K562 (cell line): ENCODE measurements around the gene LZTFL1. TPM values are rescaled to one million over a fixed set of nuclear protein-coding genes. Genes with fewer than 3 reads are reported as not detected.

Source experiments
- CCAR2 ChIP-seq: fragments of 200-400 bp; formaldehyde crosslinking; IDR thresholded peaks from 2 replicates; pipeline ENCODE4 v1.6.1; 2017; ENCODE audit warnings: mild to moderate bottlenecking, low read depth, low read length
- DIDO1 ChIP-seq: fragments of 450-650 bp; IDR thresholded peaks from 2 replicates; pipeline ENCODE4 v1.6.1; 2016; ENCODE audit warnings: low read depth, missing biosample characterization, missing genetic modification characterization
- FOXA1 ChIP-seq: fragments of 450-650 bp; IDR thresholded peaks from 2 replicates; pipeline ENCODE4 v1.6.1; 2016; ENCODE audit warnings: mild to moderate bottlenecking, borderline replicate concordance
- GTF2A2 ChIP-seq: IDR thresholded peaks from 2 replicates; pipeline ENCODE4 v1.6.1; 2016; ENCODE audit warnings: mild to moderate bottlenecking, missing genetic modification characterization, missing compliant biosample characterization
- HCFC1 ChIP-seq: IDR thresholded peaks from 2 replicates; pipeline ENCODE4 v1.6.1; 2012; ENCODE audit warnings: low read depth, low read length, improper control_type of control experiment
- HMGN3 ChIP-seq: IDR thresholded peaks from 2 replicates; pipeline ENCODE4 v1.6.1; 2011; ENCODE audit warnings: borderline replicate concordance, low read depth, mild to moderate bottlenecking, mixed read lengths, low read length; ENCODE audit not compliant: insufficient read length; ENCODE audit errors: extremely low read depth
- HNRNPUL1 ChIP-seq: fragments of 200-400 bp; formaldehyde crosslinking; IDR thresholded peaks from 2 replicates; pipeline ENCODE4 v1.6.1; 2017; ENCODE audit warnings: low read length
- JUND ChIP-seq, 2 experiments: IDR thresholded peaks; 2 replicates in 1 of 2; 3 replicates in 1 of 2; pipeline ENCODE4 v1.6.1; 2011; ENCODE audit warnings: borderline replicate concordance in 2 of 2, low read depth in 2 of 2, low read length in 2 of 2, improper control_type of control experiment in 1 of 2, missing biosample characterization in 1 of 2, missing genetic modification characterization in 1 of 2, missing genetic modification reagents in 1 of 2
- KLF6 ChIP-seq: fragments of 250-450 bp; sonication (Bioruptor Pico); IDR thresholded peaks from 2 replicates; pipeline ENCODE4 v1.4.0; 2020; ENCODE audit warnings: mild to moderate bottlenecking, moderate library complexity, borderline replicate concordance
- MCM5 ChIP-seq: fragments of 450-650 bp; IDR thresholded peaks from 2 replicates; pipeline ENCODE4 v1.6.1; 2016; ENCODE audit warnings: low read depth
- MEIS2 ChIP-seq: fragments of 450-650 bp; IDR thresholded peaks from 2 replicates; pipeline ENCODE4 v1.6.1; 2014; ENCODE audit warnings: mild to moderate bottlenecking; ENCODE audit not compliant: partially characterized antibody
- MTA3 ChIP-seq: fragments of 450-650 bp; formaldehyde crosslinking; IDR thresholded peaks from 2 replicates; pipeline ENCODE4 v1.6.1; 2017; ENCODE audit warnings: mild to moderate bottlenecking, borderline replicate concordance
- NCOA1 ChIP-seq: fragments of 450-650 bp; IDR thresholded peaks from 2 replicates; pipeline ENCODE4 v1.6.1; 2016; ENCODE audit warnings: low read depth
- NR2F6 ChIP-seq: fragments of 450-650 bp; formaldehyde crosslinking; IDR thresholded peaks from 2 replicates; pipeline ENCODE4 v1.4.0; 2020; ENCODE audit warnings: mild to moderate bottlenecking
- U2AF2 ChIP-seq: fragments of 200-400 bp; formaldehyde crosslinking; optimal IDR thresholded peaks from 2 replicates; pipeline ENCODE3; 2017; ENCODE audit warnings: low read depth, mild to moderate bottlenecking, low read length
- XRCC3 ChIP-seq: fragments of 450-650 bp; IDR thresholded peaks from 2 replicates; pipeline ENCODE4 v1.6.1; 2017; ENCODE audit warnings: mild to moderate bottlenecking, moderate library complexity
- YY1 ChIP-seq, 3 experiments: IDR thresholded peaks; 2 replicates each; pipeline ENCODE4 v1.6.1; 2011; ENCODE audit warnings: low read length in 2 of 3, mild to moderate bottlenecking in 2 of 3, moderate library complexity in 2 of 3, borderline replicate concordance in 1 of 3, control low read depth in 1 of 3, low read depth in 1 of 3; ENCODE audit not compliant: insufficient read depth in 3 of 3, insufficient replicate concordance in 2 of 3, control insufficient read depth in 1 of 3, insufficient read length in 1 of 3; ENCODE audit errors: extremely low read depth in 1 of 3
- ZKSCAN8 ChIP-seq: fragments of 200-800 bp; sonication (Bioruptor generic); IDR thresholded peaks from 2 replicates; pipeline ENCODE4 v1.6.1; 2016; ENCODE audit warnings: missing genetic modification characterization, missing compliant biosample characterization
- ZNF507 ChIP-seq: conservative IDR thresholded peaks from 2 replicates; pipeline ENCODE4 v1.6.1; 2017; ENCODE audit warnings: missing genetic modification characterization, missing compliant biosample characterization
- polyA plus RNA-seq, 8 experiments: library from polyadenylated mRNA; depleted of rRNA in 4 of 8; stranded (reverse) in 5 of 8; unstranded in 3 of 8; fragments of >200 nt; fragmentation: Nextera tagmentation in 2 of 8; fragmentation: Illumina TruSeq in 1 of 8; extraction: Ambion mirVana in 2 of 8; extraction: Trizol in 1 of 8; gene quantifications; 2 replicates each; pipeline versions ENCODE4 v1.2.1 to v1.2.3, GENCODE V29; 2011 to 2014; ENCODE audit warnings: inconsistent platforms in 1 of 8, missing spikeins in 1 of 8
- total RNA-seq, 7 experiments: library from RNA; depleted of rRNA in 6 of 7; stranded (reverse); fragments of >200 nt in 6 of 7; fragmentation: Illumina TruSeq in 2 of 7; extraction: Trizol in 2 of 7; gene quantifications; 2 replicates each; pipeline versions ENCODE4 v1.2.1 to v1.2.3, GENCODE V29; 2011 to 2021; ENCODE audit warnings: low replicate concordance in 1 of 7
- TF ChIP-seq, protein P1 (sequence below): fragments of 250-450 bp; sonication (Bioruptor Pico); IDR thresholded peaks from 2 replicates; pipeline ENCODE4 v1.5.0; 2021
- TF ChIP-seq, protein P2 (sequence below): fragments of 250-450 bp; sonication (Bioruptor Pico); IDR thresholded peaks from 2 replicates; pipeline ENCODE4 v1.5.0; 2021; ENCODE audit warnings: mild to moderate bottlenecking, moderate library complexity
- TF ChIP-seq, protein P3 (sequence below), 2 experiments: fragments of 450-650 bp in 1 of 2; sonication (generic) in 1 of 2; formaldehyde crosslinking in 1 of 2; IDR thresholded peaks in 1 of 2; conservative IDR thresholded peaks in 1 of 2; 2 replicates each; pipeline versions ENCODE4 v1.6.1 to v1.8.1; 2016 to 2023; ENCODE audit warnings: mild to moderate bottlenecking in 2 of 2, moderate library complexity in 2 of 2, inconsistent platforms in 1 of 2, missing genetic modification reagents in 1 of 2

The LZTFL1 gene
- total and polyA plus RNA-seq, 9 of the 15 experiments (the other 6 are each of a cell fraction or from before 2014, with no cell fraction given) = 10.7 to 33.7 (median 15.3) TPM

DNA sequence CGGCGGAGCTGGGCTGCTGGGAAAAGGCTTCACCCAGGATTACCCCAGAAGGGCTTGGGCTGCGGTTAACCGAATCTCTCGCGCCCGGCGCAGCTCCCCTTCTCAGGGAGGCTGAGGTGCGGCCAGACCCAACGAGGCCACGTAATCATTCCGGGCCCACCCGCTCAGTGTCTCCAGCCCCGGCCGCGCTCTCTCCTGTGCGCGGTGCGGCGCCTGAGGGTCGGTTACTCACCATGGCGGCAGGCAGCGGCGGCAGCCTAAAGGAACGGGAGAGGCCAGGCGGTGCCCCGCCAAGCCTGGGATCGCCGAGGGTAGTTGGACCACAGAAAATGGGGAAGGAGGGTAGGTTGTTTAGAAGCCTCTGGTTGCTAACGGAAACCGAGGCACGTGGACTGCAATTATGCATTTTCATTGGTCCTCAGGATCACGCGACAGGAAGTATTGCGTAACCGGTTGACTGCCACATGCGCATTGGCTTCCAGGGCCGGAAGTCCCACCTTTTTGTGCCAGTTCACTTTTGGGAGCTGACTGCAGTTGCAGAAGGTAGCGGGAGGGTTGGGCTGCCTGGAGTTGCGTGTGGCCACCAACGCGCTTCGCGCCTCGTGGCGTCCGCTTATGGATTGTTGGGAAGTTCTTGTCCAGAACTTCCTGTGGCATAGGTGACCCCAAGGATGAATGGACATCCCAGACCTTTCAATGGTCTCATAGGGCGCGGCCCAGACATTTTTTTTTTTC lies at the start of gene LZTFL1 (continued):
- TF ChIP-seq HCFC1 (peak; percentile 66), CCAR2 (no peak), MTA3 (peak; percentile 74; the same call in 1 of the 2 replicates), FOXA1 (no peak), ZKSCAN8 (CRISPR knock-in tag) (no peak), HMGN3 (peak; percentile 67), MEIS2 (no peak), DIDO1 (peak; percentile 75), GTF2A2 (tag) (no peak), JUND (IDR thresholded peaks at IDR 0.05; ENCODE audit: borderline replicate concordance, low read depth, low read length) (peak; percentile 90), JUND (tag; IDR thresholded peaks at IDR 0.05; ENCODE audit: borderline replicate concordance, low read depth, low read length) (peak; percentile 80; the same call in 2 of the 3 replicates), YY1 (IDR thresholded peaks at IDR 0.05; ENCODE audit: borderline replicate concordance in 1 of 3, control insufficient read depth in 1 of 3, extremely low read depth in 1 of 3, insufficient read depth in 3 of 3, insufficient read length in 1 of 3, insufficient replicate concordance in 2 of 3, low read depth in 1 of 3, low read length in 2 of 3) (peak in 1 of 3 experiments; percentile 57), XRCC3 (no peak), NCOA1 (no peak), U2AF2 (no peak), NR2F6 (CRISPR knock-in tag) (no peak), ZNF507 (tag) (no peak), KLF6 (no peak), HNRNPUL1 (no peak), MCM5 (no peak)
- TF ChIP-seq, protein P1, sequence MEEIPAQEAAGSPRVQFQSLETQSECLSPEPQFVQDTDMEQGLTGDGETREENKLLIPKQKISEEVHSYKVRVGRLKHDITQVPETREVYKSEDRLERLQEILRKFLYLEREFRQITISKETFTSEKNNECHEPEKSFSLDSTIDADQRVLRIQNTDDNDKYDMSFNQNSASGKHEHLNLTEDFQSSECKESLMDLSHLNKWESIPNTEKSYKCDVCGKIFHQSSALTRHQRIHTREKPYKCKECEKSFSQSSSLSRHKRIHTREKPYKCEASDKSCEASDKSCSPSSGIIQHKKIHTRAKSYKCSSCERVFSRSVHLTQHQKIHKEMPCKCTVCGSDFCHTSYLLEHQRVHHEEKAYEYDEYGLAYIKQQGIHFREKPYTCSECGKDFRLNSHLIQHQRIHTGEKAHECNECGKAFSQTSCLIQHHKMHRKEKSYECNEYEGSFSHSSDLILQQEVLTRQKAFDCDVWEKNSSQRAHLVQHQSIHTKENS (CRISPR knock-in tag) = no peak
- TF ChIP-seq, protein P2, sequence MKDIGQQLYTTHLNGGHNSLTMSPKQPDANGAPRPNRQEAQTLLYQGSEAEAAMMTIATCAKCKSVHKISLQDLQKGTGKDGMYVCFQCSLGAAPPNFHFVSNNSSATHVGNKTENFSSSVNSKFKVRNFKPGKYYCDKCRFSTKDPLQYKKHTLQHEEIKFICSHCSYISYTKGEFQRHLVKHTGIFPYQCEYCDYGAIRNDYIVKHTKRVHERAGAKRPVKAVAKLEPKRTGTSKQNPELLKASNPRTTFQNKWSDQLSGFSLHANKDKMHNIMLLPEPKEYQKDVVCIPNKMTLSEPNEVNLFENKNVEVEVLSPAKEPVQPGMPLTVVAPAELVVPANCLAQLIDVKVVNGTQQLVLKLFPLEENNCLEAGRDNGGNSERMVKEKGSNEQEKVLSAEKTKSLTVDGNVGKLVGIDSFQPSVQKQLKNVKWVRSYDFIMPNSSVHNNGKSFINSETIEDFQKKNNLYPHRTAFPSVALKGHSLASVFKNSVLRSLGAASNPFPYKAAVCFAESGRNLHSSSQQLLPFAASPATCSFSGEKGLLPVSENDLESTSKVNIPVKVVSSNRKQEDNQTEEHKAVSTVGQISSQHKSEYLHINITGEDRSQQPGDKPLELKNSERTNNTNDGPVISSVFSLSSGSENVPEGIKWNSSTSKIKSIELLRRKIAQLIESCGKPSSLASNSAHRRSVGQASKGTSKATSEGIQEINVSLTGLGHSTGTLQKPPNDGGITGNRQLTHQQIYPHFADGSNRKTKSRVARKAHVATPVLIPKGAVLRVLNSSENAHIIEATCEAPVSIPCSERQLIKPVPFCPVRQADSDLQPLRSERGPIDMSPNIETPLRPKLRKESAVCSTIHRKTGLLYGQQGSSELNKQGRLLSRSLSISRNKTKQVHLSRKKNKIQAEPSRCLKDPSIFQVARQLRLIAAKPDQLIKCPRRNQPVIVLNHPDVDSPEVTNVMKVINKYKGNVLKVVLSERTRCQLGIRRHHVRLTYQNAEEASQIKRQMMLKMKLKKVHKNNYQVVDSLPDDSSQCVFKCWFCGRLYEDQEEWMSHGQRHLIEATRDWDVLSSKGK = no peak
- TF ChIP-seq, protein P3, sequence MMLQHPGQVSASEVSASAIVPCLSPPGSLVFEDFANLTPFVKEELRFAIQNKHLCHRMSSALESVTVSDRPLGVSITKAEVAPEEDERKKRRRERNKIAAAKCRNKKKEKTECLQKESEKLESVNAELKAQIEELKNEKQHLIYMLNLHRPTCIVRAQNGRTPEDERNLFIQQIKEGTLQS (IDR thresholded peaks at IDR 0.05) = peak; percentile 98
- TF ChIP-seq, protein P3 (CRISPR knock-in tag; conservative IDR thresholded peaks at IDR 0.05) = peak; percentile 66
